HuH-7.5 (cell line): Measurements from ENCODE around the gene FADS3.

Experiments
- DNase-seq: peaks from one replicate; pipeline ENCODE4 v3.0.0; 2011; ENCODE audit warnings: low spot score

The FADS3 gene

DNA sequence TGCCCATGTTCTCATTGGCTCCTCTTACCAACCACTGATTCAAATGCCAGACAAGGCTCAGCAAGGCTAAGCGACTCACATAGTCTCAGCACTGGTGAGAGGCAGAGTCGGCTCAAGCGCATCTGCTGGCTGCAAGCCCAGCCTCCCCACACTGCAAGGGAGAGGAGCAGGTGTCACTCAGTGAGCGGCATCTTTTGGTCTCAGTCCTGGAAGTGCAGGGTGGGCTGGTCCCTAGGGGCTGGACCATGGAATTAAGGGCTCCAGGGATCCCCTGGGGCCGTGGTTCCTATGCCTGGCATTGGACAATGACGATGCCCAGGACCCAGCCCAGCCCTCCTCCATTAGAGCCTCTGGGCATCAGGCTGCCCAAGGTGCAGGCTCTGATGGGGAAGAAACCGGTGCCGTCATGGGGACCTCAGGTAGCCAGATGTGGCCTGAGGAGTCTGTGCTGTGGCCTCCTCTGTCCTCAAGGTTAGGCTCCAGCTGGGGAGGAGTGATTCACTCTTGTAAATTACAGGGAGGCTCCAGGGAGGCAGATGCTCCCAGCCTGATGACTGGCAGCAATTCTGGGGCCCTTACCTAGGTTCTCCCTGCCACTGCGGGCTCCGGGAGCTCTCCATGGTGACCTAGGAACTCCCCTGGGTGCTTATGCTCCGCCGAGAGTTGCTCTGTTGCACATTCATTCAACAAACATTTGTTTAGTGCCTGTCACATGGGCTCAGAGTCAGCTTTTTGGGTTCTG is 35.2 kb downstream of the FADS3 start:
- no peak for DNase-seq

- no peak for DNase-seq
These were observed 36.2 kb downstream of the FADS3 start for GRCh38 chr11:61854966-61855714.

GRCh38 chr11:61854206-61854895 is 37.0 kb downstream of the FADS3 start:
- DNase-seq: no peak

- no peak for DNase-seq
These were observed 37.6 kb downstream of the FADS3 start for GRCh38 chr11:61853698-61854169.

DNA sequence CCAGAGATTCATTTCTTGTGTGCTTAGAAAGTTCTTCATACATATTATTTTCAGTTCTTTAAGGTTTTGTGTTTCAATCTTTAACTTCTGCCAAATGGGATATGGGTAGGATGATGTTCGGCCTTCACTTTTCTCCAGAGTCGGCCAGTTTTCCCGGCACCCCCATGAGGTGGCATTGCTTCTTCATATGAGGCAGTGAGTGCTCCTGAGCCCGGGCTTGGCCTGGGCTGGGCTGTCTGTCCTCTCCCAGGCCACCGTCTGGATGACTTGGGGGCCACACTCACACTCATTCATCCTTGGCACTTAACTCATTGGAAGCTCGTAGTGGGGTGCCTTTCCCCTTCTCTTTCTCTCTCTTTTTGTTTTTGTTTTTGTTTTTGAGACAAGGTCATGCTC is 39.4 kb downstream of the FADS3 start:
- DNase-seq: no peak

DNA sequence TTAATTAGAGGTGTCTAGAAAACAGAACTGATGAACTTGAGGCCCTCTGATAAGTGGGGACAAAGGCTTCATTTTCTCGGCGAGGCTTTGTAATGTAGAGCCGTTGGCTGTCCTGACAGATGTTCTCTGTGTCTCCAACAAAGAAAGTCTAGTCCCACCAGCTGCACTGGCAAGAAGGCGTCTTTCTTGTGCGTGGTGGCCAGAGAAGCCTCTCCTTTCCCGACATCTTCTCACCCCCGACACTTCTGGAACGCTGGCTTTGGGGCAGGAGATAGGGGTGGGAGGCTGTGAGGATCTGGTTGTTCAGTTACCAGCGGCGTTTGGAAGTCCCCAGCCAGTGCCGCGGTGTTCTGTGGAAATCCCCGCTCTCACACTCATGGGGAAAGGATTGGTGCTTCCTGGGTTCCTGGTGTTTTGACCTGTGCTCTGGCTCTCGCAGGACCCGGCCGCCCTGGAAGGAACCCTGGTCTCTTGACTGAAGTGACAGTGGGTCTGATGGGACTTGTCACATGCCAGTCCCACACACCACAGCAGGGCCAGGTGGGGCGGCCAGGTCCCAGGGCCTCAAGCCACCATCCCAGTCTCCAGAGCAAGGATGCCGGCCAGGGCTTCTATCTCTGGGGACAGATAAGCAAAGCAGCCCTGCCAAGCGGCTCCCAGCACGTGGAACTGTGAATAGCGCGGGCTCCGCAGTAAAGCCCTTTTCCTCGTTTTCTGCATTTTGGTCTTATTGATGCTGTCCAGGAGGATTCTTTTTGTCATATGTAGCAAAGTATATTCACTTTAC is 40.0 kb downstream of the FADS3 start:
- no peak for DNase-seq

- no peak for DNase-seq
These were observed 40.7 kb downstream of the FADS3 start for GRCh38 chr11:61850687-61851086.

DNA sequence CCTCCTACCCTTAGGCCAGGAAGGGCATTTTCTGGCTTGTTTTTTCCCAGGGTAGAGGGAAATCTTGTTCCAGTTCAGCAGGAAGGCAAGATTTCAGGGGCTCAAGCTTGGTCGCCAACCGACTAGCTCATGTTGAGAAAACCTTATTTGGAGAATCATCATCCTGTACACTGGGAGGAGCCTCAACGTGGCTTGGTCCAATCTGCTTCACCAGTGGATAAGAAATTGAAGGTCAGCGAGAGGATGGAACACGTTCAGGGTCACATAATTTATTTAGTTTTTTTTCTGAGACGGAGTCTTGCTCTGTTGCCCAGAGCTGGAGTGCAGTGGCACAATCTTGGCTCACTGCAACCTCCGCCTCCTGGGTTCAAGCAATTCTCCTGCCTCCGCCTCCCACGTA is 42.7 kb downstream of the FADS3 start:
- no peak for DNase-seq

DNA sequence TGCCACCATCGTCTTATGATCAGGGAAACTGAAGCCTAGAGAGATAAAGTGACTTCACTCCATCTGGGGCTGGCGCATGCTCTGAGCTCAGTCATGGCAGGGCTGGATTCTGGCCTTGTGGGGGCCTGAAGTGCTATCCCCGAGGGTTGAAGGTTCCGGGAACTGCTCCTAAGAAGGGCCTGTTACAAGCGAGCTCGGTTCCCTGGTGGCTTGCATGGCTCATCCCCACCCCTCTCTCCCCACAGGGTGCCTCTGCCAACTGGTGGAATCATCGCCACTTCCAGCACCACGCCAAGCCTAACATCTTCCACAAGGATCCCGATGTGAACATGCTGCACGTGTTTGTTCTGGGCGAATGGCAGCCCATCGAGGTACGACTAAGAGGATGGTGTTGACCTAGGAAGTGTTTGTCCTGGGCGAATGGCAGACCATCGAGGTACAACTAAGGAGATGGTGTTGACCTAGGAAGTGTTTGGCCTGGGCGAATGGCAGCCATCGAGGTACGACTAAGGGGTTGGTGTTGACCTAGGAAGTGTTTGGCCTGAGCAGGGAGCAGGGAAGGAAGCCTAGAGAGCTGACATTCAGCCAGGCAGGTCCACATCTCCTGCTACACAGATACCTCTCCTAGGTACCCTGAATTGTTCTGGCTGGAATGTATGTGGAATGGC is 43.3 kb downstream of the FADS3 start:
- DNase-seq: no peak

GRCh38 chr11:61846362-61847020 is 44.9 kb downstream of the FADS3 start:
- DNase-seq: no peak

- no peak for DNase-seq
These were observed 46.3 kb downstream of the FADS3 start for GRCh38 chr11:61844909-61845565.

DNA sequence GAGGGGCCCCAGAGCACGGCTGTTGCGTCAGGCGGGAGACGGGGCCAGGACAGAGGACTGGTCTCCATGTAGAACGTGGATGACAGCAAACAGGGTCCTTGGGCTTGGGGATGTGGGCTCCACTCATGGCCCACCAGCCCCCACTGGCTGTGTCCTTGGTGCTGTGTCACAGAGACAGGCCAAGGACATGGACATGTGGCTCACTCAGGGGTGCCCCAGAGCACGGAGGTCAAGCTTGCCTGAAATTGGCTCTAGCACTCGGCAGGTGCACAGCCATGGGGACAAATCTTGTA is 48.9 kb downstream of the FADS3 start:
- DNase-seq: no peak

GRCh38 chr11:61841636-61842527 is 49.5 kb downstream of the FADS3 start:
- no peak for DNase-seq

GRCh38 chr11:61840371-61840770 is 51.0 kb downstream of the FADS3 start:
- DNase-seq: no peak

DNA sequence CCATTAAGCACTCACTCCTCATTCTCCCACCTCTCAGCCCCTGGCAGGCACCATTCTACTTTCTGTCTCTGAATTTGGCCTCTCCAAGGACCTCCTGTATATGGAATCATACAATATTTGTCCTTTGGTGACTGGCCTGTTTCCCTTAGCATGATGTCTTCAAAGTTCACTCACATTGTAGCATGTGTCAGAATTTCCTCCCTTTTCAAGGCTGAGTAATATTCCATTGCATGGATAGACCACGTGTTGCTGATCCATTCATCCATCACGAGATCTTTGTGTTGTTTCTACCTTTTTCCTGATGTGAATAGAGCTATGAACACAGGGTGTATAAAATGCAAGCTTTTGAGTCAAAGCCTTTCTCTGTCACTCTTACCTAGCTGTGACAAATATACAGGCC is 51.6 kb downstream of the FADS3 start:
- DNase-seq: no peak

DNA sequence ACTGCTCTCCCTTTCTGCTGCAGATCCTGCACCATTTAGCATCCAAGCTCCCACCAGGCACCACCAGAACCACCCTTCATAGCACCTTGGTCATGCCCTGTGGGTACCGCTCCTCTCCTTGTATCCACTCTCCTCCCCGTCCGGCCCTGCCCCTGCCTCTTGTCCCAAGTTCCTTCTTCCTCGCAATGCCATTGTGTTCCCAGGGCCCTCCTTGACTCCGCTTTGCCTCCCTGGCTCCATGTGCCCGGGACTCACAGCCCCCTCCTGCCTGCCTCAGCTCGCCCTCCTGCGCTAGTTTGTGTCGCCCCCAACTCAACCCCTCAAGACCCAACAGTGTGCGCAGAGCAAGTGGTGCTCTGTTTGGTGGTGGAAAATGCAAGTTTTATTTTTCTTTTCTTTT is 52.4 kb downstream of the FADS3 start:
- DNase-seq: no peak

DNA sequence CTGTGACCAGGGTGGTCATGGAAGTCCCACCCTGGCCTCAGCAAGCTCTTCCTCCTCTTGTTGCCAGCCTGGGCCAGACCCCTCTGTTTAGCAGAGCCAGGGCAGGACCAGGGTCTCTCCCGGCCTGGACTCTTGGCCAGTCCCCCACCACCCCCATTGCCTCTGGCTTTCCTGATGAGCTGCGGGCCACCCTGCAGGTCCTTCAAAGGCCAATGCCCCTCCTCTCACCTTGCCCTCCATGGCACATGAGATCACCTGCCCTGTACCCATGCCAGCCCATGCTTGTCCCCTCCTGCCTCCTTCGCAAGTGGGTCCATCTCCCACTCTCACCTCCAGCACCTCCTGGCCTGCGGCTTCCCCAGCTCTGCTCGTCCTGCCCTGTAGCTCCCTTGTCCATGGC is 52.8 kb downstream of the FADS3 start:
- no peak for DNase-seq

DNA sequence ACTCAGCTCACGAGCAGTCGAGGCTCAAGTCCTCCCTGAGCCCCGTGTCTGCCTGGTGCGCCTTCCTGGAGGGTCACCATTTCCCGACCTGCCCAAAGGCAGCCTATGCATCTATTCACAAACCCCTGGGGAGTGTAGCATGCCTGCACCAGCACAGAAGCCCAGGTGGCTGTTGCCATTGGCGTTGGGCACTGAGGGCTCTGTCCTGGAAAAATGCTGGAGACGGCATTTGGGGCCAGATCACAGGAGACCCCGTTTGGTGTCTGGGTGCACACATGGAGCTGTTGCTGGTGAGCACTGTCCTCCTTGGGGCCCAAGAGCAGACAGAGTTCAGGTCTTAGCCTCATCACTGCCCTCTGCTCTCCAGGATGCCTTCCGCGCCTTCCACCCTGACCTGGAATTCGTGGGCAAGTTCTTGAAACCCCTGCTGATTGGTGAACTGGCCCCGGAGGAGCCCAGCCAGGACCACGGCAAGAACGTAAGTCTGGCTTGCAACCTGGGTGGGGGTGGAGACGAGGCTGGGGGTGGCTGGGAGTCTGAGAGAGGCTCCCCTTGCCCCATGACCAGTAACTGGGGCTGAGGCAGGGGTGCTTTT is 53.8 kb downstream of the FADS3 start:
- no peak for DNase-seq

DNA sequence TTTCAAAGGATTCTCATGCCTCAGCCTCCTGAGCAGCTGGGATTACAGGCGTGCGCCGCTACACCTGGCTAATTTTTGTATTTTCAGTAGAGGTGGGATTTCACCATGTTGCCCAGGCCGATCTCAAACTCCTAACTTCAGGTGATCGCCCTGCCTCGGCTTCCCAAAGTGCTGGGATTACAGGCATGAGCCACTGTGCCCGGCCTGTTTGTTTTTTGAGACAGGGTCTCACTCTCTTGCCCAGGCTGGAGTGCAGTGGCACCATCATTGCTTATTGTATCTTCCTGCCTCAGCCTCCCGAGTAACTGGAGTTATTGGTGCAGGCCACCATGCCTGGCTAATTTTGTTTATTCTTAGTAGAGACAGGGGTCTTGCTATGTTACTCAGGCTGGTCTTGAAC is 55.2 kb downstream of the FADS3 start:
- DNase-seq: no peak
